Measurements from ENCODE around the gene SMIM1. TPM values are rescaled to one million over a fixed set of nuclear protein-coding genes. Genes with fewer than 3 reads are reported as not detected.

The SMIM1 gene
- total and polyA plus RNA-seq, 2 donors (not counting 3 experiments of a cell fraction or from before 2014, with no cell fraction given) = 1.4 to 2.9 TPM

DNA sequence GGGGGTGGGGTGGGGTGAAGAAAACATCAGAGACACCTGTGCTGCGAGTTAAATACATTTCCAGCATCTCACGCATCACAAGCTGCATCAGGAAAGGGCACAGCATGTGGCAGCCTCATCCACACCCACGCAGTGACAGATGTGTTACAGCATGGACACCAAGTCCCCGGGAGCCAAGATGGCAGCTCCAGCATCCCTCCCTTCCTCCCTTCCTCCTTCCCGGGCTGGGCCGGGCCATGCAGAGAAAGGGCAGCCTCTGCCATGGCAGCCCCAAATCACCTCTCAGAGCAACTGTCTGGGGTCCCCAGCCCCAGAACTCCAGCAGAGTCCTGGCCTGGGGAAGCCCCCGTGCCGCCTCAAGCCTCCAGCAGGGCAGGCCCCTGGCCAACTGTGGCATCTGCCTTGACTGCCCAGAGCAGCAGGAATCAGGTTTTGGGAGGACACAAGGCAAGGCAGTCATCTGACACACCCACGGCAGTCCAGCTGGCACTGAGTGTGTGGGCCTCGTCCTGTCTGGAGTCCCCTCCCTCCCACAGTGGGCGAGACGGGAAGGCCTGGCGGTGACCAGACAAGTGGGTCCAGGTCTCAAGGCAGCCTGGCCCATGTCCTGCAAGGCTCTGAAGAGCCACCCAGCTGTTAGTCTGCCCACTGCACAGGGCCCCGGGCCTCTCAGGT is 6.2 kb downstream of the SMIM1 start:
- FAIRE-seq (no peak), DNase-seq (ENCODE audit: low read depth, low spot score) (no peak)
- H4K20me1 ChIP-seq (replicated peaks; ENCODE audit: control insufficient read depth, extremely low read depth, insufficient read depth, low read length) = no peaks in the 10 kb centered on the region
- H3K4me1 ChIP-seq (ENCODE audit: control insufficient read depth, extremely low read depth, insufficient read depth, low read length) = no peaks in the 10 kb centered on the region
- H3K9me3 ChIP-seq (replicated peaks; ENCODE audit: control insufficient read depth, insufficient read depth, low read length) = no peaks in the 10 kb centered on the region
- H3K9me1 ChIP-seq (replicated peaks; ENCODE audit: control insufficient read depth, extremely low read depth, insufficient read depth, low read length) = no peaks in the 10 kb centered on the region
- no peaks in the 10 kb centered on the region for H3K27me3 ChIP-seq (ENCODE audit: control insufficient read depth in 2 of 2, insufficient read depth in 2 of 2, low read length in 2 of 2)
- H3K4me3 ChIP-seq (replicated peaks in 1 of 3; ENCODE audit: insufficient read depth in 1 of 3, low read depth in 1 of 3, low read length in 3 of 3) = no peak overlapping the region
- H3K9ac ChIP-seq (replicated peaks; ENCODE audit: extremely low read depth, insufficient read depth, low read length) = no peak overlapping the region
- intact Hi-C loops (cut with micrococcal nuclease) (no loop called here), dilution Hi-C loops (cut with MboI; ENCODE audit: extremely low pct_ligation_motif_present, low sequenced_read_pairs) (no loop called here)
- peaks cover 3 to 31% of the 10 kb centered on the region in 2 experiments for H3K36me3 ChIP-seq (ENCODE audit: control insufficient read depth in 2 of 2, extremely low read depth in 1 of 2, insufficient read depth in 2 of 2, low read length in 2 of 2)
- POLR2A ChIA-PET = no interaction called here
- no peak overlapping the region for H3K27ac ChIP-seq (ENCODE audit: insufficient read depth, low read depth, low read length)
- TF ChIP-seq, protein P1, sequence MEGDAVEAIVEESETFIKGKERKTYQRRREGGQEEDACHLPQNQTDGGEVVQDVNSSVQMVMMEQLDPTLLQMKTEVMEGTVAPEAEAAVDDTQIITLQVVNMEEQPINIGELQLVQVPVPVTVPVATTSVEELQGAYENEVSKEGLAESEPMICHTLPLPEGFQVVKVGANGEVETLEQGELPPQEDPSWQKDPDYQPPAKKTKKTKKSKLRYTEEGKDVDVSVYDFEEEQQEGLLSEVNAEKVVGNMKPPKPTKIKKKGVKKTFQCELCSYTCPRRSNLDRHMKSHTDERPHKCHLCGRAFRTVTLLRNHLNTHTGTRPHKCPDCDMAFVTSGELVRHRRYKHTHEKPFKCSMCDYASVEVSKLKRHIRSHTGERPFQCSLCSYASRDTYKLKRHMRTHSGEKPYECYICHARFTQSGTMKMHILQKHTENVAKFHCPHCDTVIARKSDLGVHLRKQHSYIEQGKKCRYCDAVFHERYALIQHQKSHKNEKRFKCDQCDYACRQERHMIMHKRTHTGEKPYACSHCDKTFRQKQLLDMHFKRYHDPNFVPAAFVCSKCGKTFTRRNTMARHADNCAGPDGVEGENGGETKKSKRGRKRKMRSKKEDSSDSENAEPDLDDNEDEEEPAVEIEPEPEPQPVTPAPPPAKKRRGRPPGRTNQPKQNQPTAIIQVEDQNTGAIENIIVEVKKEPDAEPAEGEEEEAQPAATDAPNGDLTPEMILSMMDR (IDR thresholded peaks at IDR 0.05; ENCODE audit: extremely low read depth in 1 of 2, insufficient read depth in 1 of 2, low read depth in 1 of 2, low read length in 2 of 2) = no peak
- no peak for TF ChIP-seq MYC (IDR thresholded peaks at IDR 0.05; ENCODE audit: low read depth, low read length)
- no peak for TF ChIP-seq POLR2A (IDR thresholded peaks at IDR 0.05; ENCODE audit: low read depth, low read length)
- no peak for TF ChIP-seq EZH2 (IDR thresholded peaks at IDR 0.05; ENCODE audit: borderline replicate concordance, low read depth, low read length, severe bottlenecking)
- TF ChIP-seq POLR2AphosphoS5 (IDR thresholded peaks at IDR 0.05; ENCODE audit: insufficient read depth, low read depth, low read length) = no peak
- no peak for TF ChIP-seq GATA2 (IDR thresholded peaks at IDR 0.05; ENCODE audit: insufficient read depth, insufficient read length, low read depth, low read length)
- H3K79me2 ChIP-seq (ENCODE audit: control insufficient read depth, insufficient read depth, low read length) = no peaks in the 10 kb centered on the region
- no TSS peak for BruUV-seq (replicated peaks)
- H2AFZ ChIP-seq (ENCODE audit: low read depth, low read length) = no peak overlapping the region
- CTCF ChIA-PET = no interaction called here
- H3K4me2 ChIP-seq (ENCODE audit: insufficient read depth, low read length) = no peak overlapping the region

All from endothelial cell of umbilical vein (primary cell).